ENCODE measurements around the gene ASCL4.

ASCL4 gene

GRCh38 chr12:107779077-107779831, 4.8 kb downstream of the ASCL4 start:
- no peak for DNase-seq

- DNase-seq, result no peak
These were observed 5.8 kb downstream of the ASCL4 start for GRCh38 chr12:107780298-107780697.

DNA sequence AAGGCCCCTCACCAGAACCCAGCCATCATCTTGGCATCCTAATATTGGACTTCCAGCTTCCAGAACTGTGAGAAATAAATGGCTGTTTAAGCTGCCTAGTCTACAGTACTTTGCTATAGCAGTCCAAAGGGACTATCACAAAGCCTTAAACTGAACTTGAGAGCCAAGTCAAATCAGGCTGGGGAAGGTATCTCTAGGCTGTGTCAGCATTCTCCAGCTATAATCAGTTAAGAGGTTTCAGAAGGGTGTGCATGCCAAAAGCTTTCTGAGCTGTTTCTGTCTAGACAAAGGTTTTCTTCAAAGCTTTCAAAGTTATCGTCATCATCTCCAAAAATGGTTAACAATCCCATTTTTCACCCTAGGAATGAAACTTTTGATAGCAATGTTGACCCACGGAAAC, 7.6 kb downstream of the ASCL4 start:
- DNase-seq, result no peak

GRCh38 chr12:107783406-107784376, 9.2 kb downstream of the ASCL4 start:
- no peak for DNase-seq

DNA sequence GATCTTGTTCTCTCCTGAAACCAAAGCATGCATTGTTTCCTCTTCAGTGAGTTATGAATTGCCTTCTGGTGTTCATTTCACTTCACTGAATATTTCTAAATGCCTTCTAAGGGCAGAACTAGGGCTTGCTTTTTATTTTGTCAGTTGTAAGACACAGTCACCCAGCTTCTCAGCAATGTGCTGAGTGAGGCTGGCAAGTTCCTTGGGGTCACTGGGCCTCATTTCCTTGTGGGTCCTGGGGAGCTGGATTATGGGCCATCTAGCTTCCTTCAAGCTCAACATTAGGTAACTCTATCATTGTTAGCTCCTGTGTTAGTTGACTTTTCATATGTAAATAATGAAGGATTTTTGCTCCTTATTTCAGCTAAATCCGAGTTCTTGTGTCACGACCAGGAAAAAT, 13.8 kb downstream of the ASCL4 start:
- DNase-seq, result no peak

- DNase-seq, result no peak
These were observed 14.4 kb downstream of the ASCL4 start for GRCh38 chr12:107788690-107789458.

- no peak for DNase-seq
These were observed 17.1 kb downstream of the ASCL4 start for GRCh38 chr12:107791465-107792089.

GRCh38 chr12:107794451-107794850, 19.9 kb downstream of the ASCL4 start:
- DNase-seq, result no peak

- DNase-seq, result no peak
These were observed 24.1 kb downstream of the ASCL4 start for GRCh38 chr12:107798580-107798979.

GRCh38 chr12:107801150-107801549, 26.6 kb downstream of the ASCL4 start:
- DNase-seq, result no peak

- no peak for DNase-seq
These were observed 28.6 kb downstream of the ASCL4 start for GRCh38 chr12:107803092-107803491.

DNA sequence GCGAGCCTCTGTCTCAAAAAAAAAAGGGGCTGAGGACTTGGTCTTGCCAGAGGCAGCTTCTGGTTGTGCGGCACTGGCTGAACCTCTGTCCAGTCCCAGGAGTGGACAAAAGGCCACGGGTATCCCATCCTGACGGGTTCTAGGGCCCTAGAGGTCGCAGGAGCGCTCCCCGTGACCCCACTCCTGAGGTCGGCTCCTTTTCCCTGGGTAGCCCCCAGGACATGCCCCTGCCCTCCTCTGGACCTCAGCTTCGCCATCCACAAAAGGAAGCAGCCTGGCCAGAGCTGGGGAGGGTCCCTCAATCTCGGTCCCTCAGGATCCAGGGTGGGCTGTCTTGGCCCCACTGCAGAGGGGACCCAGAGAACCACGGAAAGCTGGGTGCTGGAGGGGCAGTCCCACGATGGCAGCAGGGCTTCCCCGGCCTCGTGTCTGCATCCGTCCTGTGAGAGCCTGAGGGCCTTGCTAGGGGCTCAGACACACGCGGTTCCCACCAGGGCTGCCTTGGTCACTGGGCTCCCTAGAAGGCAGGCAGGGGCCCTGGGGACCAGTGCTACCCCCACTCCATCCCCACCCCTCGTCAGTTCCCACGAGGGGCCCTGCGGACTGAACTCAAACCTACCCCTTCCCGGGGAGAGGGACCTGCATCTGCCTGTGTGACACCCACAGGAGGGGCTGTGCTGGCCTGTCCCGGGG, 31.1 kb downstream of the ASCL4 start:
- DNase-seq, result no peak

- DNase-seq, result no peak
These were observed 33.1 kb downstream of the ASCL4 start for GRCh38 chr12:107807471-107808150.

DNA sequence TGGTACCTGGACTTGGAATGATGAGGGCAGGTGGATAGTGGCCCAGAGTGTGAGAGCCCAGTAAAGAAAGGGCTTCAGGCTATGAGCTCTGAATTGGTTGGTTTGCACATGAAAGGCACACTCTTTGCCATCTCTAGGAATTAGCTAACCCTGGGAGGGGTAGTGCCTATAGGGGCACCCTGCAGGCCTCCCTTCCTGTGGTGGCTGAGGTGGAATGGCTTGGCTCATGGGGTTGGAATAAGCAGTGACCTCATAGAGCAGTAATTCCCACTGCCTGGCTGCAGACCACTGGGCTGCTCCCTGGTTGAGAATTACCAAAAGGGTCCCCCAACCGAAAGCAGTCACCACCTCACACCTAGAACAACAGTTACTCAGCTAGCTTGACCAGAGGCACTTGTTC, 42.7 kb downstream of the ASCL4 start:
- no peak for DNase-seq

GRCh38 chr12:107818984-107819383, 44.5 kb downstream of the ASCL4 start:
- DNase-seq, result no peak

DNA sequence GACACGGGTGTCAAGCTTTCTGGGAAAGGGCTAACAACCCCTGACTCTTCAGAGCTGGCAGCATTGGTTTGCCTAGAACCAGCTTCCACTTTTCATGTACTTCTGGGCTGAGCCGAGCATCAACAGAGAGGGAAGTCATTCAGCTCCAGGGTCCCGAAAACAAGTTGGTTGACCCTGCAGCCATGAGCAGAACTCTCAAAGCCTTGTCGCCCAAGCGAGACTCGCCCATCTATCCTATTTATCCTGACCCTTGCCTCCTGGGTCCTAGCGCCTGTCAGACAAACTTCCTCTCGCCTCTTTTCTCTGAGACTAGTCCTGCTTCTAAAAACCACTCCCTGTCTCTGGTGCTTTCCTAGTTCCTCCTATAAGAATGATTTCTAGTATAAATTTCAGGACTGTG, 47.9 kb downstream of the ASCL4 start:
- no peak for DNase-seq
